GM23248 (cell line): ENCODE results near the gene LRP1. TPM values are rescaled to one million over a fixed set of nuclear protein-coding genes. Genes with fewer than 3 reads are reported as not detected.

Source experiments
- DNase-seq: peaks from one replicate; pipeline ENCODE4 v3.0.0-alpha.2; 2015
- H2AFZ ChIP-seq: fragments of 200-600 bp; sonication (generic); 2 replicates; pipeline ENCODE4 v1.6.1; 2016; ENCODE audit warnings: antibody characterized with exemption
- H3F3A ChIP-seq: fragments of 200-600 bp; sonication (generic); 2 replicates; pipeline ENCODE4 v1.6.1; 2016; ENCODE audit warnings: mild to moderate bottlenecking, antibody characterized with exemption, mixed run types; ENCODE audit not compliant: insufficient read depth
- H3K27ac ChIP-seq: fragments of 200-600 bp; sonication (generic); 2 replicates; pipeline ENCODE4 v1.5.1; 2016; ENCODE audit warnings: mild to moderate bottlenecking
- H3K27me3 ChIP-seq: fragments of 200-600 bp; sonication (generic); replicated peaks from 2 replicates; pipeline ENCODE4 v1.6.1; 2016; ENCODE audit warnings: mild to moderate bottlenecking; ENCODE audit not compliant: insufficient read depth
- H3K36me3 ChIP-seq: fragments of 200-600 bp; sonication (generic); 2 replicates; pipeline ENCODE4 v1.6.1; 2016; ENCODE audit warnings: low read depth, mild to moderate bottlenecking
- H3K4me1 ChIP-seq: fragments of 200-600 bp; sonication (generic); 2 replicates; pipeline ENCODE4 v1.6.1; 2016; ENCODE audit warnings: mild to moderate bottlenecking; ENCODE audit not compliant: insufficient read depth
- H3K4me2 ChIP-seq: fragments of 200-600 bp; sonication (generic); one replicate; pipeline ENCODE4 v1.6.1; 2016; ENCODE audit warnings: mild to moderate bottlenecking; ENCODE audit not compliant: unreplicated experiment
- H3K4me3 ChIP-seq: fragments of 200-600 bp; sonication (generic); 2 replicates; pipeline ENCODE4 v1.5.1; 2016; ENCODE audit warnings: mild to moderate bottlenecking
- H3K79me2 ChIP-seq: fragments of 200-600 bp; sonication (generic); 2 replicates; pipeline ENCODE4 v1.6.1; 2016; ENCODE audit warnings: mild to moderate bottlenecking; ENCODE audit not compliant: insufficient read depth
- H3K9ac ChIP-seq: fragments of 200-600 bp; sonication (generic); 2 replicates; pipeline ENCODE4 v1.6.1; 2016; ENCODE audit warnings: mild to moderate bottlenecking
- H3K9me2 ChIP-seq: fragments of 200-600 bp; sonication (generic); 2 replicates; pipeline ENCODE4 v1.6.1; 2016; ENCODE audit warnings: mixed run types, mild to moderate bottlenecking, moderate library complexity; ENCODE audit not compliant: insufficient read depth
- H3K9me3 ChIP-seq: fragments of 200-600 bp; sonication (generic); one replicate; pipeline ENCODE4 v1.6.1; 2017; ENCODE audit warnings: low read depth
- H4K20me1 ChIP-seq: fragments of 200-600 bp; sonication (generic); 2 replicates; pipeline ENCODE4 v1.6.0; 2016; ENCODE audit not compliant: insufficient read depth
- EZH2 ChIP-seq: fragments of 200-600 bp; sonication (generic); IDR thresholded peaks from 2 replicates; pipeline ENCODE4 v1.6.1; 2018; ENCODE audit warnings: antibody characterized with exemption, mild to moderate bottlenecking; ENCODE audit not compliant: insufficient read depth, poor library complexity, severe bottlenecking
- EZH2phosphoT487 ChIP-seq: fragments of 200-600 bp; sonication (generic); IDR thresholded peaks from 2 replicates; pipeline ENCODE4 v1.6.1; 2018; ENCODE audit warnings: antibody characterized with exemption, moderate library complexity, mild to moderate bottlenecking, low read depth; ENCODE audit not compliant: insufficient read depth
- WGBS, 2 experiments: methylation state at CpG; one replicate each; pipeline ENCODE4 v1.1.6; 2015 to 2017; ENCODE audit warnings: low lambda C conversion rate in 2 of 2, low coverage in 1 of 2; ENCODE audit errors: missing lambda C conversion rate in 2 of 2; 5-methylcytosine and 5-hydroxymethylcytosine counted together
- in situ Hi-C: fragments of 300-500 bp; cut with MboI; formaldehyde crosslinking; loops from 2 replicates; pipeline ENCODE4 v1.15.0; 2020
- polyA plus RNA-seq: library from polyadenylated mRNA; unstranded; fragments of >200 nt; fragmentation: Nextera tagmentation; extraction: Ambion mirVana; gene quantifications from 2 replicates; pipeline ENCODE4 v1.2.1, GENCODE V29; 2016
- total RNA-seq: library from RNA; depleted of rRNA; stranded (reverse); fragments of >200 nt; shearing (Covaris generic); gene quantifications from 2 replicates; pipeline ENCODE4 v1.2.3, GENCODE V29; 2014

Gene LRP1
- total and polyA plus RNA-seq, 2 experiments from 2014 or later = 166 to 257 TPM

- Histone ChIP-seq H3K4me1 (peaks cover 6% of the 10 kb centered on the region; the same call in 1 of the 2 replicates), H2AFZ (no peak overlapping the region), H3K9me2 (no peaks in the 10 kb centered on the region), H3K4me3 (no peak overlapping the region), H3K27me3 (no peaks in the 10 kb centered on the region), H4K20me1 (no peaks in the 10 kb centered on the region), H3K9ac (no peak overlapping the region), H3F3A (peaks cover 35% of the 10 kb centered on the region), H3K79me2 (peaks cover 82% of the 10 kb centered on the region), H3K36me3 (peaks cover 62% of the 10 kb centered on the region), H3K4me2 (no peak overlapping the region), H3K27ac (no peak overlapping the region), H3K9me3 (no peaks in the 10 kb centered on the region)
- 84 to 87% methylated on average over 13 to 14 of the region's 14 CpGs for WGBS, 2 experiments
- TF ChIP-seq EZH2 (no peak), EZH2phosphoT487 (no peak)
- in situ Hi-C loops = loop anchor here (5.0 kb wide), 1 partner anchor 56 kb away; no protein-coding TSS in a partner anchor
- DNase-seq = no peak
Observed at GRCh38 chr12:57178213-57178612, 49.9 kb downstream of the LRP1 start.

- Histone ChIP-seq H3K79me2 (peaks cover 83% of the 10 kb centered on the region), H4K20me1 (no peaks in the 10 kb centered on the region), H3K27me3 (no peaks in the 10 kb centered on the region), H3K27ac (no peak overlapping the region), H3F3A (peaks cover 35% of the 10 kb centered on the region), H3K9me2 (no peaks in the 10 kb centered on the region), H2AFZ (no peak overlapping the region), H3K9ac (no peak overlapping the region), H3K4me1 (peaks cover 6% of the 10 kb centered on the region; the same call in 1 of the 2 replicates), H3K4me3 (no peak overlapping the region), H3K9me3 (no peaks in the 10 kb centered on the region), H3K36me3 (peaks cover 69% of the 10 kb centered on the region), H3K4me2 (no peak overlapping the region)
- in situ Hi-C loops = loop anchor here (5.0 kb wide), 1 partner anchor 57 kb away; no protein-coding TSS in a partner anchor
- TF ChIP-seq EZH2phosphoT487 = no peak
- no peak for TF ChIP-seq EZH2
- whole genome bisulfite sequencing, 2 experiments = 85 to 90% methylated on average over 22 to 27 of the region's 27 CpGs
- DNase-seq = no peak
Observed at GRCh38 chr12:57179331-57180086, 51.2 kb downstream of the LRP1 start.

- in situ Hi-C loops = no loop called here
Observed at GRCh38 chr12:57180321-57180989, 52.2 kb downstream of the LRP1 start.

GRCh38 chr12:57181072-57181471 is 52.8 kb downstream of the LRP1 start:
- TF ChIP-seq EZH2 (no peak), EZH2phosphoT487 (no peak)
- Histone ChIP-seq H3K9ac (no peak overlapping the region), H3K27ac (peak overlapping the region; percentile 15; the same call in 1 of the 2 replicates), H3K36me3 (peaks cover 67% of the 10 kb centered on the region), H3K4me3 (no peak overlapping the region), H3K9me3 (no peaks in the 10 kb centered on the region), H4K20me1 (no peaks in the 10 kb centered on the region), H2AFZ (no peak overlapping the region), H3K9me2 (no peaks in the 10 kb centered on the region), H3K4me2 (no peak overlapping the region), H3K79me2 (peaks cover 76% of the 10 kb centered on the region), H3F3A (peaks cover 30% of the 10 kb centered on the region), H3K4me1 (peaks cover 6% of the 10 kb centered on the region; the same call in 1 of the 2 replicates), H3K27me3 (no peaks in the 10 kb centered on the region)
- in situ Hi-C loops = no loop called here
- 51 to 74% methylated on average over 9 of the region's 9 CpGs for WGBS, 2 experiments
- DNase-seq = no peak

More at GRCh38 chr12:57180321-57180989, 52.2 kb downstream of the LRP1 start:
- no peak overlapping the region for H3K4me3 ChIP-seq
- WGBS, 2 experiments = 91 to 96% methylated on average over 13 to 20 of the region's 20 CpGs
- peaks cover 6% of the 10 kb centered on the region; the same call in 1 of the 2 replicates for H3K4me1 ChIP-seq
- no peaks in the 10 kb centered on the region for H3K27me3 ChIP-seq
- peaks cover 67% of the 10 kb centered on the region for H3K36me3 ChIP-seq
- H3K9ac ChIP-seq = no peak overlapping the region
- no peaks in the 10 kb centered on the region for H4K20me1 ChIP-seq
- TF ChIP-seq EZH2phosphoT487 (no peak), EZH2 (no peak)
- H3F3A ChIP-seq = peaks cover 29% of the 10 kb centered on the region
- H2AFZ ChIP-seq = no peak overlapping the region
- H3K27ac ChIP-seq = no peak overlapping the region
- H3K9me3 ChIP-seq = no peaks in the 10 kb centered on the region
- peaks cover 83% of the 10 kb centered on the region for H3K79me2 ChIP-seq
- H3K9me2 ChIP-seq = no peaks in the 10 kb centered on the region
- H3K4me2 ChIP-seq = no peak overlapping the region
- DNase-seq = no peak
